ENCODE results near the gene IDH3G. TPM values are rescaled to one million over a fixed set of nuclear protein-coding genes. Genes with fewer than 3 reads are reported as not detected.

The IDH3G gene
- total RNA-seq, 1 experiment from 2014 or later, result 46.5 TPM

- Histone ChIP-seq H3K9ac (ENCODE audit: low read length) (no peak overlapping the region), H3K9me3 (ENCODE audit: low read length) (no peaks in the 10 kb centered on the region), H3K27ac (ENCODE audit: low read length) (no peak overlapping the region), H2AFZ (ENCODE audit: low read length) (no peak overlapping the region), H3K4me3 (ENCODE audit: low read length) (no peak overlapping the region), H3K4me2 (ENCODE audit: low read depth, low read length, poor library complexity, severe bottlenecking) (no peak overlapping the region), H3K4me1 (ENCODE audit: low read length) (peaks cover 17% of the 10 kb centered on the region), H3K27me3 (ENCODE audit: low read length) (no peaks in the 10 kb centered on the region), H3K79me2 (ENCODE audit: low read length) (peaks cover 35% of the 10 kb centered on the region), H3K36me3 (ENCODE audit: insufficient read depth, low read length) (no peaks in the 10 kb centered on the region), H4K20me1 (ENCODE audit: insufficient read depth, low read depth, low read length) (peaks cover 10% of the 10 kb centered on the region; the same call in 1 of the 2 replicates), H3K9me2 (replicated peaks; ENCODE audit: insufficient read depth, low read length) (no peaks in the 10 kb centered on the region)
- DNase-seq, result no peak
Measured at GRCh38 chrX:153791104-153791852, 2.9 kb downstream of the IDH3G start.

DNA sequence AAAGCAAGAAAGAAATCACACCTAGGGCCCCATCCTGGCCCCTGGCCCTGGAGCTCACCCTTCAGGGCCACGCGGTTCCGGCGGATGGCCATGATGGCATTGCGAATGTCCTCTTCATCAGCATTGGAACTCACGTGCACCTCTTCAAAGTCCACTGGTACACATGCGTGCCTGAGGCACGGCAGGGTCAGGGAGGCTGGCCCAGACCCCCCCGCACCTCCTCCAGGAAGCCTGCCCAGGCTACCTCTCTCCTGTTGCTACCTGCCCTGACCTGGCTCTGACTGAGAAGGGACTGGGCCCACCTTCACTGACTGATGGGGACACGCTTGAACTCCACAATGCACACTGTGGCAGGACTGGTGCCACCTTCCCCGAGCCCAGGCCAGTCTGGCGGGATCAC is 4.5 kb downstream of the IDH3G start:
- H4K20me1 ChIP-seq (ENCODE audit: insufficient read depth, low read depth, low read length), result 0 out of 2 replicates have a peak, but pooled peaks cover 4% of the 10 kb centered on the region
- H2AFZ ChIP-seq (ENCODE audit: low read length), result no peak overlapping the region
- peaks cover 25% of the 10 kb centered on the region for H3K79me2 ChIP-seq (ENCODE audit: low read length)

GRCh38 chrX:153786669-153787068 is 7.5 kb downstream of the IDH3G start:
- no peak overlapping the region for H3K27ac ChIP-seq (ENCODE audit: low read length)
- H3K9ac ChIP-seq (ENCODE audit: low read length), result no peak overlapping the region
- peaks cover 2% of the 10 kb centered on the region; the same call in 1 of the 2 replicates for H3K79me2 ChIP-seq (ENCODE audit: low read length)
- H3K4me3 ChIP-seq (ENCODE audit: low read length), result no peak overlapping the region
- H3K4me2 ChIP-seq (ENCODE audit: low read depth, low read length, poor library complexity, severe bottlenecking), result no peak overlapping the region
- no peaks in the 10 kb centered on the region for H3K9me3 ChIP-seq (ENCODE audit: low read length)
- H2AFZ ChIP-seq (ENCODE audit: low read length), result no peak overlapping the region
- H3K36me3 ChIP-seq (ENCODE audit: insufficient read depth, low read length), result no peaks in the 10 kb centered on the region
- H4K20me1 ChIP-seq (ENCODE audit: insufficient read depth, low read depth, low read length), result 0 out of 2 replicates have a peak, but pooled peaks cover 4% of the 10 kb centered on the region
- H3K27me3 ChIP-seq (ENCODE audit: low read length), result no peaks in the 10 kb centered on the region
- no peaks in the 10 kb centered on the region for H3K9me2 ChIP-seq (replicated peaks; ENCODE audit: insufficient read depth, low read length)
- no peaks in the 10 kb centered on the region for H3K4me1 ChIP-seq (ENCODE audit: low read length)
- no peak for DNase-seq

More for the DNA sequence above, 4.5 kb downstream of the IDH3G start:
- no peak overlapping the region for H3K9ac ChIP-seq (ENCODE audit: low read length)
- no peak for DNase-seq
- no peaks in the 10 kb centered on the region for H3K36me3 ChIP-seq (ENCODE audit: insufficient read depth, low read length)
- H3K4me3 ChIP-seq (ENCODE audit: low read length), result no peak overlapping the region
- no peak overlapping the region for H3K27ac ChIP-seq (ENCODE audit: low read length)
- no peaks in the 10 kb centered on the region for H3K27me3 ChIP-seq (ENCODE audit: low read length)
- H3K9me2 ChIP-seq (replicated peaks; ENCODE audit: insufficient read depth, low read length), result no peaks in the 10 kb centered on the region
- H3K4me1 ChIP-seq (ENCODE audit: low read length), result peaks cover 7% of the 10 kb centered on the region
- no peaks in the 10 kb centered on the region for H3K9me3 ChIP-seq (ENCODE audit: low read length)
- H3K4me2 ChIP-seq (ENCODE audit: low read depth, low read length, poor library complexity, severe bottlenecking), result no peak overlapping the region

- Histone ChIP-seq H3K27ac (ENCODE audit: low read length) (no peak overlapping the region), H3K27me3 (ENCODE audit: low read length) (no peaks in the 10 kb centered on the region), H4K20me1 (ENCODE audit: insufficient read depth, low read depth, low read length) (no peaks in the 10 kb centered on the region), H3K79me2 (ENCODE audit: low read length) (no peaks in the 10 kb centered on the region), H3K4me3 (ENCODE audit: low read length) (no peak overlapping the region), H3K4me2 (ENCODE audit: low read depth, low read length, poor library complexity, severe bottlenecking) (no peak overlapping the region), H3K9ac (ENCODE audit: low read length) (no peak overlapping the region), H3K9me3 (ENCODE audit: low read length) (no peaks in the 10 kb centered on the region), H3K36me3 (ENCODE audit: insufficient read depth, low read length) (no peaks in the 10 kb centered on the region), H2AFZ (ENCODE audit: low read length) (no peak overlapping the region), H3K9me2 (replicated peaks; ENCODE audit: insufficient read depth, low read length) (no peaks in the 10 kb centered on the region), H3K4me1 (ENCODE audit: low read length) (no peaks in the 10 kb centered on the region)
- DNase-seq, result no peak
Measured at GRCh38 chrX:153784325-153784967, 9.7 kb downstream of the IDH3G start.

GRCh38 chrX:153783378-153784013 is 10.7 kb downstream of the IDH3G start:
- H3K9ac ChIP-seq (ENCODE audit: low read length), result no peak overlapping the region
- no peak overlapping the region for H2AFZ ChIP-seq (ENCODE audit: low read length)
- no peak overlapping the region for H3K4me3 ChIP-seq (ENCODE audit: low read length)
- H4K20me1 ChIP-seq (ENCODE audit: insufficient read depth, low read depth, low read length), result no peaks in the 10 kb centered on the region
- H3K9me3 ChIP-seq (ENCODE audit: low read length), result no peaks in the 10 kb centered on the region
- no peaks in the 10 kb centered on the region for H3K9me2 ChIP-seq (replicated peaks; ENCODE audit: insufficient read depth, low read length)
- H3K27ac ChIP-seq (ENCODE audit: low read length), result no peak overlapping the region
- no peaks in the 10 kb centered on the region for H3K27me3 ChIP-seq (ENCODE audit: low read length)
- H3K4me2 ChIP-seq (ENCODE audit: low read depth, low read length, poor library complexity, severe bottlenecking), result no peak overlapping the region
- H3K4me1 ChIP-seq (ENCODE audit: low read length), result no peaks in the 10 kb centered on the region
- H3K79me2 ChIP-seq (ENCODE audit: low read length), result no peaks in the 10 kb centered on the region
- no peak for DNase-seq
- no peaks in the 10 kb centered on the region for H3K36me3 ChIP-seq (ENCODE audit: insufficient read depth, low read length)

- no peak overlapping the region for H3K4me2 ChIP-seq (ENCODE audit: low read depth, low read length, poor library complexity, severe bottlenecking)
- no peaks in the 10 kb centered on the region for H3K4me1 ChIP-seq (ENCODE audit: low read length)
- H3K36me3 ChIP-seq (ENCODE audit: insufficient read depth, low read length), result no peaks in the 10 kb centered on the region
- H3K9me2 ChIP-seq (replicated peaks; ENCODE audit: insufficient read depth, low read length), result no peaks in the 10 kb centered on the region
- no peaks in the 10 kb centered on the region for H3K27me3 ChIP-seq (ENCODE audit: low read length)
- H3K4me3 ChIP-seq (ENCODE audit: low read length), result no peak overlapping the region
- no peaks in the 10 kb centered on the region for H4K20me1 ChIP-seq (ENCODE audit: insufficient read depth, low read depth, low read length)
- H3K79me2 ChIP-seq (ENCODE audit: low read length), result no peaks in the 10 kb centered on the region
- H2AFZ ChIP-seq (ENCODE audit: low read length), result no peak overlapping the region
- no peaks in the 10 kb centered on the region for H3K9me3 ChIP-seq (ENCODE audit: low read length)
- no peak for DNase-seq
- no peak overlapping the region for H3K27ac ChIP-seq (ENCODE audit: low read length)
- H3K9ac ChIP-seq (ENCODE audit: low read length), result no peak overlapping the region
Measured at GRCh38 chrX:153782871-153783270, 11.3 kb downstream of the IDH3G start.

GRCh38 chrX:153782313-153782712 is 11.9 kb downstream of the IDH3G start:
- no peaks in the 10 kb centered on the region for H4K20me1 ChIP-seq (ENCODE audit: insufficient read depth, low read depth, low read length)
- no peaks in the 10 kb centered on the region for H3K27me3 ChIP-seq (ENCODE audit: low read length)
- H3K4me1 ChIP-seq (ENCODE audit: low read length), result no peaks in the 10 kb centered on the region
- no peak overlapping the region for H3K4me3 ChIP-seq (ENCODE audit: low read length)
- DNase-seq, result peak; percentile 59
- no peaks in the 10 kb centered on the region for H3K9me2 ChIP-seq (replicated peaks; ENCODE audit: insufficient read depth, low read length)
- H3K9ac ChIP-seq (ENCODE audit: low read length), result no peak overlapping the region
- no peak overlapping the region for H3K4me2 ChIP-seq (ENCODE audit: low read depth, low read length, poor library complexity, severe bottlenecking)
- H3K36me3 ChIP-seq (ENCODE audit: insufficient read depth, low read length), result no peaks in the 10 kb centered on the region
- no peak overlapping the region for H3K27ac ChIP-seq (ENCODE audit: low read length)
- no peaks in the 10 kb centered on the region for H3K79me2 ChIP-seq (ENCODE audit: low read length)
- H3K9me3 ChIP-seq (ENCODE audit: low read length), result no peaks in the 10 kb centered on the region
- no peak overlapping the region for H2AFZ ChIP-seq (ENCODE audit: low read length)

GRCh38 chrX:153781428-153782047 is 12.6 kb downstream of the IDH3G start:
- H4K20me1 ChIP-seq (ENCODE audit: insufficient read depth, low read depth, low read length), result no peaks in the 10 kb centered on the region
- no peak overlapping the region for H2AFZ ChIP-seq (ENCODE audit: low read length)
- no peak overlapping the region for H3K27ac ChIP-seq (ENCODE audit: low read length)
- H3K36me3 ChIP-seq (ENCODE audit: insufficient read depth, low read length), result no peaks in the 10 kb centered on the region
- no peak overlapping the region for H3K4me2 ChIP-seq (ENCODE audit: low read depth, low read length, poor library complexity, severe bottlenecking)
- no peaks in the 10 kb centered on the region for H3K9me2 ChIP-seq (replicated peaks; ENCODE audit: insufficient read depth, low read length)
- no peaks in the 10 kb centered on the region for H3K79me2 ChIP-seq (ENCODE audit: low read length)
- H3K4me1 ChIP-seq (ENCODE audit: low read length), result no peaks in the 10 kb centered on the region
- no peak overlapping the region for H3K4me3 ChIP-seq (ENCODE audit: low read length)
- DNase-seq, result no peak
- H3K9ac ChIP-seq (ENCODE audit: low read length), result no peak overlapping the region
- H3K27me3 ChIP-seq (ENCODE audit: low read length), result no peaks in the 10 kb centered on the region
- H3K9me3 ChIP-seq (ENCODE audit: low read length), result no peaks in the 10 kb centered on the region

Data from Karpas-422 (cell line).